Activated T-cell treated with anti-CD3 and anti-CD28 coated beads, Interleukin-2, amount 50 U/mL, for 24 hours (primary cell): ENCODE results near the gene LFNG.
"Not testable (repeated sequence)": the region's sequence is repeated elsewhere in the genome, so short reads cannot be mapped to it uniquely, and the experiment has no call there.

ENCODE experiments used
- DNase-seq: peaks from one replicate; pipeline ENCODE4 v3.0.0-alpha.2; 2020
- H3K27ac Mint-ChIP-seq: 2 replicates; pipeline ENCODE4 v1.8.0; 2020; ENCODE audit warnings: mild to moderate bottlenecking, mixed read lengths
- H3K27me3 Mint-ChIP-seq: 2 replicates; pipeline ENCODE4 v1.8.0; 2020; ENCODE audit warnings: mixed read lengths
- H3K36me3 Mint-ChIP-seq: 2 replicates; pipeline ENCODE4 v1.8.0; 2020; ENCODE audit warnings: low read depth, mixed read lengths
- H3K4me1 Mint-ChIP-seq: 2 replicates; pipeline ENCODE4 v1.8.0; 2020; ENCODE audit warnings: low read depth, mixed read lengths
- H3K4me3 Mint-ChIP-seq: 2 replicates; pipeline ENCODE4 v1.8.0; 2020; ENCODE audit warnings: mild to moderate bottlenecking, moderate library complexity, mixed read lengths
- H3K9me3 Mint-ChIP-seq: 2 replicates; pipeline ENCODE4 v1.8.0; 2020; ENCODE audit warnings: mixed read lengths

The LFNG gene

DNA sequence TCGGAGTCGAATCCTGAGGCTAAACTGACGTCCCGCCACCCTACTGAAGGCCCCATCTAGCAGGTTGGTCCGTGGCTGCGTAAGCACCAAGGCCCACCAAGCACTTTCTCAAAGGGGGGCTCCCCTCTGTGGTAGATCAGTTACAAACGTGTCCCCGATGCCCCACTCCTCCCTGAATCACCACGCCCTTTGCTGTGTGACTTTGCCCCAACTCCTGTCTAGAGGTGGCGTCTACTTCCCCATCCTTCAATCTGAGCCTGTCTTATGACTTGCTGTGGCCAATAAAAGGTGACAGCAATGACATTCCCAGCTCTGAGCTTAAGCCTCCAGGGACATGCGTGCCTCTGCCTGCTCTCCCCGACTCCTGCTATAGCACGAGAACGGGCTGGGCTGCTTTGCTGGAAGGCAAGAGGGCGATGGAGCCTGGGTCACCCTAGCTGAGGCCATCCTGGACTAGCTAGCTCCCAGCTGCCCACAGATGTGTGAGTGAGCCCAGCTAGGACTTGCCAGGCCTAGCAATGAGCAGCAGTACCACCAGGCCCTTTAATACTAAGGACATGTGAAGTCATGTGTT lies 12.7 kb downstream of the LFNG start:
- peaks cover 40% of the 10 kb centered on the region for H3K4me1 Mint-ChIP-seq
- H3K4me3 Mint-ChIP-seq: not testable (repeated sequence)

DNA sequence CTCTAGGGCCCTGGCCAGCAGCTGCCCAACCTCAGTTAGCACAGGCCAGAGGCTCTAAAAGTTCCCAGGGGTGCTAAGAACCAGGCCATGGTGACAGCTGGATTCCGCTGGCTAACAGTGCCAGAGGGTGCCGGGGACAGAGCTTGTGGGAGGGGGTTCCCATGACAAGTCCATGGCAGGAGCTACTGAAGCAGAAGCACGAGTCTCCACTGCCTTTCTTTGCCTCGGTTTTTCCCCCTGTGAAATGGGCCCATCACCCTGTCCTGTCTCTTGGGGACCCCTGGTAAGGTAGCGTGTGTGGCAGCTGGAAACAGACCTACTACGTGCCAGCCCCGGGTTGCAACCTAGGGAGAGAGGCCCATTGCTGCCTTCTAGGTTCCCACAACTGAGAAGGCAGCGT lies 13.2 kb downstream of the LFNG start:
- H3K4me1 Mint-ChIP-seq: peaks cover 35% of the 10 kb centered on the region
- not testable (repeated sequence) for H3K27me3 Mint-ChIP-seq, DNase-seq, H3K4me3 Mint-ChIP-seq, H3K27ac Mint-ChIP-seq, H3K9me3 Mint-ChIP-seq, H3K36me3 Mint-ChIP-seq

More for the DNA sequence above, 12.7 kb downstream of the LFNG start:
- peak overlapping the region; percentile 53 for H3K27ac Mint-ChIP-seq
- not testable (repeated sequence) for H3K27me3 Mint-ChIP-seq, DNase-seq, H3K9me3 Mint-ChIP-seq
- H3K36me3 Mint-ChIP-seq: peaks cover 10% of the 10 kb centered on the region

DNA sequence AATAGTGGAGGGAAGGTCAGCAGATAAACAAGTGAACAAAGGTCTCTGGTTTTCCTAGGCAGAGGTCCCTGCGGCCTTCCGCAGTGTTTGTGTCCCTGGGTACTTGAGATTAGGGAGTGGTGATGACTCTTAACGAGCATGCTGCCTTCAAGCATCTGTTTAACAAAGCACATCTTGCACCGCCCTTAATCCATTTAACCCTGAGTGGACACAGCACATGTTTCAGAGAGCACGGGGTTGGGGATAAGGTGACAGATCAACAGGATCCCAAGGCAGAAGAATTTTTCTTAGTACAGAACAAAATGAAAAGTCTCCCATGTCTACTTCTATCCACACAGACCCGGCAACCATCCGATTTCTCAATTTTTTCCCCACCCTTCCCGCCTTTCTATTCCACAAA lies 14.0 kb downstream of the LFNG start:
- H3K9me3 Mint-ChIP-seq, H3K27ac Mint-ChIP-seq, H3K27me3 Mint-ChIP-seq, DNase-seq, H3K36me3 Mint-ChIP-seq, H3K4me3 Mint-ChIP-seq: not testable (repeated sequence)
- peaks cover 27% of the 10 kb centered on the region for H3K4me1 Mint-ChIP-seq

- peaks cover 21% of the 10 kb centered on the region for H3K4me1 Mint-ChIP-seq
- H3K4me3 Mint-ChIP-seq, H3K27ac Mint-ChIP-seq, H3K9me3 Mint-ChIP-seq, H3K27me3 Mint-ChIP-seq, H3K36me3 Mint-ChIP-seq, DNase-seq: not testable (repeated sequence)
Observed at GRCh38 chr7:2534214-2534613, 14.6 kb downstream of the LFNG start.

- H3K36me3 Mint-ChIP-seq: peaks cover 25% of the 10 kb centered on the region
Observed at GRCh38 chr7:2535872-2536627, 16.5 kb downstream of the LFNG start.

GRCh38 chr7:2537981-2538851 lies 18.6 kb downstream of the LFNG start:
- no peak for DNase-seq
- Mint-ChIP-seq H3K9me3 (no peaks in the 10 kb centered on the region), H3K27me3 (no peaks in the 10 kb centered on the region), H3K4me3 (no peak overlapping the region), H3K4me1 (no peaks in the 10 kb centered on the region), H3K27ac (no peak overlapping the region), H3K36me3 (peaks cover 42% of the 10 kb centered on the region)

More at GRCh38 chr7:2535872-2536627, 16.5 kb downstream of the LFNG start:
- not testable (repeated sequence) for DNase-seq, H3K9me3 Mint-ChIP-seq, H3K4me3 Mint-ChIP-seq, H3K27ac Mint-ChIP-seq, H3K4me1 Mint-ChIP-seq, H3K27me3 Mint-ChIP-seq

GRCh38 chr7:2539031-2539911 lies 19.7 kb downstream of the LFNG start:
- H3K27me3 Mint-ChIP-seq: no peaks in the 10 kb centered on the region
- DNase-seq: no peak
- no peak overlapping the region for H3K27ac Mint-ChIP-seq
- H3K36me3 Mint-ChIP-seq: peaks cover 52% of the 10 kb centered on the region
- H3K4me3 Mint-ChIP-seq: no peak overlapping the region
- no peaks in the 10 kb centered on the region for H3K9me3 Mint-ChIP-seq
- no peaks in the 10 kb centered on the region for H3K4me1 Mint-ChIP-seq

GRCh38 chr7:2540133-2540532 lies 20.6 kb downstream of the LFNG start:
- H3K4me1 Mint-ChIP-seq: no peaks in the 10 kb centered on the region
- H3K9me3 Mint-ChIP-seq: no peaks in the 10 kb centered on the region
- H3K36me3 Mint-ChIP-seq: peaks cover 60% of the 10 kb centered on the region
- no peak overlapping the region for H3K4me3 Mint-ChIP-seq
- peak overlapping the region; percentile 40 for H3K27ac Mint-ChIP-seq
- DNase-seq: no peak
- no peaks in the 10 kb centered on the region for H3K27me3 Mint-ChIP-seq

- DNase-seq: no peak
- peak overlapping the region; percentile 40 for H3K27ac Mint-ChIP-seq
Observed at GRCh38 chr7:2540641-2541051, 21.1 kb downstream of the LFNG start.

GRCh38 chr7:2541291-2542010 lies 21.9 kb downstream of the LFNG start:
- DNase-seq: no peak
- no peak overlapping the region for H3K27ac Mint-ChIP-seq
- no peaks in the 10 kb centered on the region for H3K4me1 Mint-ChIP-seq
- peaks cover 70% of the 10 kb centered on the region for H3K36me3 Mint-ChIP-seq
- H3K27me3 Mint-ChIP-seq: no peaks in the 10 kb centered on the region
- H3K9me3 Mint-ChIP-seq: no peaks in the 10 kb centered on the region
- H3K4me3 Mint-ChIP-seq: no peak overlapping the region

More at GRCh38 chr7:2540641-2541051, 21.1 kb downstream of the LFNG start:
- H3K36me3 Mint-ChIP-seq: peaks cover 62% of the 10 kb centered on the region
- no peaks in the 10 kb centered on the region for H3K4me1 Mint-ChIP-seq
- H3K4me3 Mint-ChIP-seq: no peak overlapping the region
- no peaks in the 10 kb centered on the region for H3K27me3 Mint-ChIP-seq
- no peaks in the 10 kb centered on the region for H3K9me3 Mint-ChIP-seq

DNA sequence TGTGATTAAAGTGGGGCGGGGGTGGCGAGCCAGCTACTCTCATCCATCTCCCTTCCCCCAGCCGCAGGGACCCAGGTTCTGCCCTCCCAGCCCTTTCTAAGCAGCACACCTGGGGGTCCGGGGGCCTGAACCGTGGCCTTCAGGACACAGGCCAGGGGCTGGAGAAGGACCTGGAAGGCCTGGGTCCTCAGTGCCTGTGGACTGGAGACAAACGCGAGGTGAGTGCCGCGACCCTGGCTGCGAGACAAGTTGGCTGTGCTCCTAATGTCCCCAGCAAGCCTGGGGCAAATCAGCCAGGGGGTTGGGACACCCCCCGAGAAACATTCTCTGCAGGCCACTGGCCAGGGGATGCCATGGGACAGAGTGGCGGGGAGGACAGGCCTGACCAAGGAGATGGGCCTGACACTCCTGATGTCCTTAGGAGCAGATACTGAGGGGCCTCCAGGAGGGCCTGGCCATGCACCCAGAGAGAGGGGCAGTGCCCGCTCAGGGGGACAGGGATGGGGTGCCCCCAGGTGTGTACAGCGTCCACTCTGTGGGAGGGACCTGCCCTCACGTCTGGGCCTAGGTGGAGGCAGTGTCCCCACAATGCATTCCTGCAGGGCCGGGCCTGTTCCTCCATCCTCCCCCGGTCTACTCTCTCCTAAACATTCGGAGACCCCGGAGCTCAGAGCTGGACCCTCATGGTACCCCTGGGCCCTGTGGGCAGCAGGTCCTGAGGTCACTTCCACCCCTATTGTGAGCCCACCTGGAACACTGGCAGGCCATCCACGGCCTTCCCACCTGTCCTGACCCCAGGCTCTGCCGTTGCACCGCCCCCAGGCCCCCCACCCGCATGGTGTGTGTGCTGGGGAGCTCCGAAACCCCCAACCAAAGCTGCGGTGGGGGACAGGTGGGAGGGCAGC lies 22.7 kb downstream of the LFNG start:
- Mint-ChIP-seq H3K4me1 (no peaks in the 10 kb centered on the region), H3K4me3 (no peak overlapping the region), H3K27me3 (no peaks in the 10 kb centered on the region), H3K9me3 (no peaks in the 10 kb centered on the region), H3K36me3 (peaks cover 77% of the 10 kb centered on the region), H3K27ac (no peak overlapping the region)
- DNase-seq: no peak

GRCh38 chr7:2542916-2543871 lies 23.6 kb downstream of the LFNG start:
- no peak overlapping the region for H3K4me3 Mint-ChIP-seq
- H3K27ac Mint-ChIP-seq: no peak overlapping the region
- DNase-seq: no peak
- no peaks in the 10 kb centered on the region for H3K4me1 Mint-ChIP-seq
- H3K27me3 Mint-ChIP-seq: no peaks in the 10 kb centered on the region
- H3K9me3 Mint-ChIP-seq: no peaks in the 10 kb centered on the region
- peaks cover 84% of the 10 kb centered on the region for H3K36me3 Mint-ChIP-seq
